A172 (cell line): ENCODE results near the gene AUTS2. TPM values are rescaled to one million over a fixed set of nuclear protein-coding genes. Genes with fewer than 3 reads are reported as not detected.

Source experiments
- DNase-seq: peaks from one replicate; pipeline ENCODE4 v3.0.0-alpha.2; 2015; ENCODE audit warnings: low spot score
- total RNA-seq: library from RNA; depleted of rRNA; stranded (reverse); fragments of >200 nt; shearing (Covaris generic); gene quantifications from 2 replicates; pipeline ENCODE4 v1.2.3, GENCODE V29; 2014

Gene AUTS2
- total RNA-seq, 1 experiment from 2014 or later: 4.6 TPM

DNA sequence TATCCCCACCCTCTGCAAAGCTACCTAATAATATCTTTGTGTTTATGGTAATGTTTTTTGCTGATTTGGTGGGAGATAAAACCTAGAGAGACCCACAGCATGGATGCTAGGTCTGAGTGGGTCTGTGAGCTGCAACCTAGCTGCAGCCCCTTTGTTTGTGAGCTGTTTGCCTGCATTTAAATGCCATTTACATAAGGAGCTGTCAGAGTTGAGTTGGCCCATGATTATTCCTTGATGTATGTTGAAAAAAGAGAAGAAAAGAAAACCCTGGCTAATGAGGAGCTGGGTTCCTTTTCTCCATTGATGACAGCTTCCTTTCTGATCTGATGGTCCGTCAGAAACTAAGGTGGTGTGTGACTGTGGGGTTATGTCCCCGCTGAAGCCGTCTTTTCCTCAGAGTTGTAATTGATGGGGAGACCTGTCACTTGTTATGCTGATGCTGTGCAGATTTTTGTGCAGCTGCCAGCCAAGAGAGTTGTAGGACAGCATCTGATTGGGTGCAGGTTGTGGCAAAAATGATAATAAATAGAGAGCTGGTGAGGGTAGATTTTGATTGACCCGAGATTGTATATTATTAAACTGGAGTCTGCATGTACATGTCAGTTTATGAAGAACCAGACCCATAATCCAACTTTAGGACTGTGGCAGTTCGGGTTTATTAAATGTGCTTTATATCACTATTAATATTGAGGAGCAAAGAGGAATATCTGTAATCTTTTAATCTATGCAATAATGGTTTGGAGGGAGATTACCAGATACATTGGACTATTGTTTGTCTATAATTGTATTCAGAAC lies 219.8 kb downstream of the AUTS2 start:
- no peak for DNase-seq

DNA sequence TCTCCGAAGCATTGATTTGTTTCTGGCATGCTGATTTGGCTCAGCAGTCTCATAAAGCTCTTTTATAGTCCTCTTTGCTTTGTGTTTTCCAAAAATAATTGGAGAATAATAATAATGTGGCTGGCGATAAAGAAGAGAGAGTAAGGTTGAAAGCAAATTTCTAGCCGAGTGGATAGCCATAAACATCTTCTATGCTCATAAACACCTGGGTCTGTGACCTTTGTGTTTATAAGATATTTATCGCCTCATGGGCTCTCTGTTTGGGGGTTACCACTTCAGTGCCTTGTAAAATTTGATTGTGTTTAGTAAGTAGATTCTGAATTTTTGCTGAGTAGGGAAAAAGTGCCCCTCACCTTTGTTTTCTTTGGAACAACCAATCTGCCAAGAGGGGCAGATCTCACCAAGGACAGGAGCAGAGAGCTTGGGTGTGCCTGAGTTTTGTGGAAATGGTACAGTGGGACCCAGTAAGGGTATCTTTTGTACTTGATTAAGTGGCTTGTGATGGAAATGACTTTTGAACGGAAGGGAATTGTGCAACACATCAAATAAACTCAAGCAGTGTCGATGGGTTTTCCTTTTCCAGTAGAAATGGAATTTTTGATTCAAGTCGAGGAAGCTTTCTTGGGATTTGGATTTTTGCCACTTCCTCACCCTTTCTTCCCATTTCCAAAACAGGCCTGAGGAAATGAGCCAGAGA lies 220.5 kb downstream of the AUTS2 start:
- DNase-seq: no peak

DNA sequence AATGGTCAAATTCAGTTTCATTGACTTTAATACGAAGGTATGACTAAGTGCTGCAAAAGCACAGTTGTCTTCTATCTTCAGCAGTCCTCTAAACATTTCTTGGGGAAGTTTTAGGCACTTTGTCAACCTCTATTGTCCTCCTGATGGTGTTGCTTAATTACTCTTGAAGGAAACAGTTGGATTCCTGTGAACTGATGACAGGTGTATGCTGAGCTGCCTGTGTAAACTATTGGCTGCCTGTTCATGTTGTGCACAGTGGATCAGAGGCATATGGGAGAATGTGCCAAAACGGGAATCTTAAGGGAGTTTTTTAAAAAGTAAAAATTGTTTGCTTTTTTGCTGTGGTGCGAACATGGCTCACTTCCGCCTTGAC lies 221.0 kb downstream of the AUTS2 start:
- DNase-seq: no peak

DNA sequence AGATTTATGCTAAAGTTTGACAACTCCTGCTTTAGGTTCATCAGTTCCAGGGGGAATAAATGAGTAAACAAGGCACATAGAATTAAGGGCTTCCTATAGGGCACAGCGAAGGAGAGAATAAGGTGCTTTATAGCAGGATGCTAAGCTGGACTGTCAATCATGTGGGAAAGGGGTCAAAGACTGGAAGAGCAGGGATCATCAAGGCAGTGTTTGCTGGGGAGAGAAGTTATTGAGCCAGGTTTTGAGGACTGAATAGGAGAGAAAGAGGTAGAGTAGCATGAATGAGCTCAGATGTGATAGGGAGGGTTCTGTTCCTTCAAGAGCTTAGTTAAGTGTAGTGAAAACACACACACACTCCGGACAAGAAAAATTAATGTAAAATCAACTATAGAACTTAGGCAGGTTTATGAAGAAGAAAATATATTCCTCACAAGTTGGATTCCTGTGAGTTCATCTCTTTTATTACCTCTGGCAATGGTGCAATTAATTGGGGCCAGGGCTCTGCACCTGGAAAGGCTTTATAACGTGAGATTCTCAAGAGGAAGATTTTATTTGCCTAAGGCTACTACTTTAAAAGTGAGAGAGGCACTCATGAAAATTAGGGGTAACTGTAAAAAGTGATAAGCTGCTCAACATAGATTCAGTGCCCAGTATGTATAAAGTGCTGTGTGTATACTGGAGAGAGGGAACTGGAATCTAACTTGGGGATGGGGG lies 222.4 kb downstream of the AUTS2 start:
- DNase-seq: no peak

DNA sequence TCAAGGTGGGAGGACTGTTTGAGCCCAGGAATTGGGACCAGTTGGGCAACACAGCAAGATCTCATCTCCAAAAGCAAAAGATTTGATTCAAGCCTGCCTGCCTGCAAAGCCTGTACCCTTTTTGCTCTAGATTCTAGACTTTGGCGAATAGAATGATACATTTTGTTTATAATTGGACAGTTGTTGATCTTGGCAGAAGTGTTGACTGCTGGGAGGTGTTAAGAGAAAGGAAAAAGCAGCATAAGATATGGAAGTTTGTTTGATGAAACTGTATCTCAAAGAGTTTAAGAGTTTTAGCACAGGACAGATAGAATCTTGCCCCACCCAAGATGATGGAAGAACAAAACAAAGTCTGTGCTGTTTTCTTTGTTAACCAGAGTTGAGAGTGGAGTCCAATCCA lies 224.1 kb downstream of the AUTS2 start:
- no peak for DNase-seq

DNA sequence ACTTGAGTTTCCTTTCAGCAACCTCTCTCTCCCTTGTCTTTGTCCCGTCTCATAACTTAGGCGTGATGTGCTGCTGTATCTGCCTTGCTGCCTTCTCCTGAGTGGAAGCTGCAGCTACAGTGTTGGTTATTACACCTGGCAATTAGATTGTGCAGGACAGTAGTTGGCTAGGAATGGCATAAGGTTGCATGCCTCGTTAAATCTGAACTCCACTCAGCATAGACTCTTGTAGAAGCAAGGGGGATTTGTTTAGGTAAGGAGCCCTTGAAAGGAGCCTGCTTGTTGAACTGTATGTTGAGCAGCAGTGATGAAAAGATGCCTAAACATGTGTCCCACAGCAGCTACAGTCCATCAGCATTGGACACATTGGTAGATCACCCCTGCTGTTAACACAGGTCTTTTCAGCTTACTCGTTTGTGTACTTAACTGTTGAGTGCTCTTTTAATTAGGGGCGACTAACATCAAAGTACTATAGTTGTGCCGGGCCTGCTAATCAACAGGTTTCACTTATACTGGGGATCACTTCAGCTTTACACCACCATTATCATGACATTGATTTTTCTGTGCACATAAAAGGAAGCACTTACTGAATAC lies 225.0 kb downstream of the AUTS2 start:
- DNase-seq: no peak

DNA sequence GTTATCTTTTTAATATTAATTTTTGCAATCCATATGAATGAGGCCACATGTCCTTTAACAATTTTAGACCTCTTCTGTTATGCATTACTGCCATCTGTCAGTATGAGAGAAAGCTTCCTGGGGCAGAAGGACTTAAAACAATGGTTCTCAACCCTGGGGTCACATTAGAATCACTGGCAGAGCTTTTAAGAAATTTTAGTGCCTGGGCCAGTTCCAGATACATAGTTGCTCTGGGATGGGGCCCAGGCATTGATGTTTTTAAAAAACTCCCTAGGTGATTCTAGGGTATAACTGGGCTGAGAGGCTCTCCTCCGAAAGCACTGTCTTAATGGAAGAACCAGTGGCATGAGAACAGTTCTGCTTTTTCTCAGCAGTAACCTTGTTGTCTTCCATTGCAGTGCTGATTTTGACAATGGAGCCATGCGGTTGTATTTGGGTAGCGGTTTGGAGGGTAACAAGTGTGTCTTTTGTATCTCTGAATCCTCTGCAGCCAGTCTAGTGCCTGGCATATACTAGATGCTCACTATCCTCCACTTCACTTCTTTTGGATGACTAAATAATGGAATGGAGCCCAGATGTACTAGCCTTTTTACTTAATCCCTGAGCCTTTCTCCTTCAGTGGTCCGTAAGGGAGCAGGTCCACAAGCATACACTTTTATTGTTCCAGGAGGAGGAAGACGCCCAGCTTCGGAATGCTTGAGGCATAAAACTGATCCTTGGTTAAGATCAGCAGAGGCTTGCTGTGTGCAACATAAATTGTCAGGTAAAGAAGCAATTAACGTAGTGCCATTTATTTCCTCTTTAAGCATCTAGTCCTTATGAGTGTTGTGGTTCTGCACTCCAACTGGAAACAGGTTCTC lies 227.1 kb downstream of the AUTS2 start:
- DNase-seq: no peak

DNA sequence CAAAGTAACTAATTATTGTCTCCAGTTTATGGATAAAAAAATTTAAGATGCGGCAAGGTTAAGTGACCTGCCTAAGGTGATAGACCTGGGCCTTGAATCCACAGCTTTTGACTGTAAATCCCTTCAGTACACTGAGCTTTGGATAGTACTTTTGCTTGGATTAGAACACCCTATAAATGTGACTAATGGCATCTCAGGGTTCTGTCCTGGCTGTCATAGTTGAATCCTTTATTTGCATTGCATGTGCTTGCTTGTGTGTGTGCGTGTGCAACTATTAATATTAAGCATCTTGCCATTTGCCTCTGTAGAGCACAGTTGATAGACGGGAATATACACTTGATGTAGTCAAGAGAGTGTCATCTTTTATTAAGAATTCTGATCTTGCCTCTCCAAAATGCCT lies 228.0 kb downstream of the AUTS2 start:
- DNase-seq: no peak

DNA sequence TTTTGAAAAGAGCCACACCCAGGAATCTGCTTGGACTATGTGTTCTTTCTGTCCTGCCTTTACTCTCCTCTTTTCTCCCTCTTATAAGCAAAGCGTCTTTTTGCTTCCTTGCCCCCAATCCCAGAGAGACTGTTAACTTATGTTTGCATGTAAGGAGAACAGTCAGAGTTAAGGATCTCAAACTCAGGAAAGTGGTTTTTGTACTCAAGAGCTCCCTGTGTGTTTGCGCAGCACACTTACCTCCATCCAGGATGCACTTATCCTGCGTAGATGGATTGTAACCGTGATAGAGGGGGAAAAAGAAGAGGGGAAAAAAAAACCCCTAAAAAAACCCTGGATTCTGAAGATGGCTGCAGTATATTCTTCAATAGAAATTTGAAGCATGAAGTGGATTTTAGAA lies 228.9 kb downstream of the AUTS2 start:
- DNase-seq: no peak

DNA sequence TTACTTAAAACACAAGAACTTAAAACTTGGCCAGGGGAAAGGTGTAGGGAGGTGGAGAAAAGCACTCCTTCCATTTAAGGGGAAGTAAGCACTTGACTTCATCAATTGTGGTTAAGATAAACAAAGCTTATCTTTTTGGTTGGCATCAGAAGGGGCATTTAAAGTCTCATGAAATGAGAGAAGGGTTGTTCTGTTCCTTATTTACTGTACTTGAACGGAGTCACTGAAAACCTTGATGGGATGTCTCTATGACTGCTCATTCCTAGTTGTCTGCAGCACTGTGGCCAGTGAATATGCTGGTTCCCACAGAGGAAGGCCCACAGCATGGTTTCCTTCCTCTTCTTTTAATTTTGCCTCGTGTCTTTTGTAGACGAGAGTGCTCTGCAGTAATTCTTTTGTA lies 229.3 kb downstream of the AUTS2 start:
- DNase-seq: no peak

DNA sequence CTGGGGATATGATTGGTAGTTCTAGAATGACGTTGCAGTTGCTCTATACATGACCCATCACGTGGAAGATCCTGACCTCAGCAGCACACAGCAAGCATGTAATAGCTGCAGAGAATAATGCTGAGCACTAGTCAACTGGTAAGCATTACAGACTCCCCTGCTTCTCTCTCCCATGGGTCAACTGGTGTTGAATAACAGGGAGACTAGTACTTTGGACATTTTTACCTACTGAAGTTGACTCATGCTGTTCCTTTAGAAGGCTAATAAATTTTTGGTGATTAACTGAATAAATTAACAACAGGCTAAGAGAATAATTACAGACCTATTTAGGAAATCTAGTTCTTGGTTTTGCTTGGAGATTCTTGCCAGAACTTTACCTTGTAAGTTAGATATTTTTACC lies 234.1 kb downstream of the AUTS2 start:
- DNase-seq: no peak

DNA sequence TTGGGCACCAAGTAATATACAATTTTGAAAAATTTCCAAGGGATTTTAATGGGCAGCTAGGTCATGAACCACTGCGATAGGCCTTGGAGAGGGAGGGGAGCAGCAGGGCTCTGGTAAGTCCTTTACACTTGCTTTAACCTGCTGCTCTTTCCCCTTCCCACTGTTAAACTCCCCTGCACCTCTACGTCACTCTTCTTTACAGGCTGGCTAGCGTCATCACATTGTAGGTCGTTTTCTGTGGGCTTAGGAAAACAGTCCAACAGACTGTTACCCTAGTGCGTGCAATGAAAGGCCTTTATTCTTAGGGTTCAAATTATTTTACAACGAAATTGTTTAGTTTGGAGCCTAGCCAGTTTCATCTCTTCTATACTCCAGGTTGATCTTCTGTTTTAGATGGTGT lies 235.7 kb downstream of the AUTS2 start:
- no peak for DNase-seq

DNA sequence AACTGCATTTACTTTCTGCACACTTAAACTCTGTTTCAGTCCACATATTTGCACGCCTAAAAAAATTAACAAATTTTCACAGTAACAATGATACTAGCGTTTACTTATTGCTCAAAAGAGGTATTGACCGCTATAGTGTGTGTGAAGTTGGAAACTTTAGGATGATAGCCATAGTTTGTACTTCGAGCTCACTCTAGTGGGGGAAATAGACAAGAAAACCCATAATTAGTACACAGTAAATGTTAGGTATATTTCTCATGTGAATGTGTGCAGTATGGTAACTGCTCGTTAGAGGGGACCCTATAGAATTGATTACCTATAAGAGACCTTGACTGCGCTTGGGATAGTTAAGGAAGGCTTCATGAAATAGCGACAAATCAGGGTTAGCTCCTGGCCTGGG lies 238.4 kb downstream of the AUTS2 start:
- no peak for DNase-seq

DNA sequence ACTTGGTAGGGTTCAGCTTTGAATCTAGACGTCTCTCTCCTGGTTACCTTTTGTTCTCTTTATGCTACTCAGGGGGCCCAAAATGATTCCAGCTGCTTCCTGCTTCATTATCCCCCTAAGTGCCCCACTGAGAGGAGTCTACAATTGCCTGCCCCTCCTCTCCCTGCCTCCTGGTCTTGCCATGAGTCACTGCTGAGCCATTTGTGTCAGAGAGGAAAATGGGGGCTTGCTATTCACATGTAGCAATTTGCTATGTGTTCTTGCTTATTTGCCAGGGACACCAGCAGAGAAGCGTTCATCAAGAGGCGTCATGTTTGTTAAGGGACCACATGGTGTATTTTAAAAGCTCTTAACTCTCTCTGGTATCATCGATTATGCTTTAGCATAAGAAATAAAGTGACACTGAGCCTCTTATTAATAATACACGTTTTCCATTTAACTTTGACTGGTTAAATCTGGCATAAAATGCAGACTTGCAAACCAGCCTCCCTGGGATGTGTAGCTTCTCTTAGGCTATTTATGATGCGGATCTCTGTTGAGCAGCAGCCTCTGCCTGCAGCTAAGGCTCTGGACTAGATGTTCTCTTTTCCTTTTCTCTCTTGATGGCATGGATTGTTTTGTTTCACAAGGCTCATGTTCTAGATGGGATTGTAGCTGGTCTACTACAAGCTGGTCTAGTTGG lies 239.3 kb downstream of the AUTS2 start:
- peak; percentile 41 for DNase-seq

DNA sequence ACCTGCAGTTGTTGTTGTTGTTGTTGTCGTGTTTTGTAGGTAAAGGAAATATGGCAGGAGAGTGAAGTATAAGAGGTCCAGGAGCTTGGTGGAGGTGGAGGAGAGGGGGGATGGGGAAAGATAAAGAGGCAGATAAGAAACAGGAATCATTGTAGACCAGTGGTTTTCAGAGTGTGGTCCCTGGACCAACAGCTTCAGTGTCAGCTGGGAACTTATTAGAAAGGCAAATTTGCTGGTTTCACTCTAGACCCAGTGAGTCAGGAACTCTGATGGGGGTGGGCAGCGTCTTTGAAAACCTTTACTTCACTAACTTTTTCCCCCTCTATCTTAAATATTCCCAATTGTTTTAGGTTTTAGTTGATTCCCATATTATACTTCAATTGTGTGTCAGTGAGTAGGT lies 241.5 kb downstream of the AUTS2 start:
- DNase-seq: no peak

DNA sequence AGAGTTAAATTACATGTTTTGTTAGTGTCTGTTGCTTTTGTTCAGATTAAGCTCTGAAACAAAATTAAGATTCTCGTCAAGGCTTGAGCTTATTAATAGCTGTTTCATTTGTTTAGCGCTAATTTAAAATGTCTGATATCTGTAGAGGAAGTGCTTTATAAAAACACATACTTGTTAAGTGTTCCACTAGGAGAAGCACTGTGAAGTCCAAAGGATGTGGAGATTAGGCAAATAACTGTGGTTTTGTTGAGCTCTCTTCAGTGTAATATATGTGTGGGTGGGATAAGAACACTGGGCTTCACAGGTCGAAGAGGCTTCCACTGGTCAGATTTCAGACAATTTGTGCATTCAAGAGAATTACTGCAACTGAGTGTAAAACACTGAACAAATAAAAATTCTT lies 242.0 kb downstream of the AUTS2 start:
- no peak for DNase-seq

DNA sequence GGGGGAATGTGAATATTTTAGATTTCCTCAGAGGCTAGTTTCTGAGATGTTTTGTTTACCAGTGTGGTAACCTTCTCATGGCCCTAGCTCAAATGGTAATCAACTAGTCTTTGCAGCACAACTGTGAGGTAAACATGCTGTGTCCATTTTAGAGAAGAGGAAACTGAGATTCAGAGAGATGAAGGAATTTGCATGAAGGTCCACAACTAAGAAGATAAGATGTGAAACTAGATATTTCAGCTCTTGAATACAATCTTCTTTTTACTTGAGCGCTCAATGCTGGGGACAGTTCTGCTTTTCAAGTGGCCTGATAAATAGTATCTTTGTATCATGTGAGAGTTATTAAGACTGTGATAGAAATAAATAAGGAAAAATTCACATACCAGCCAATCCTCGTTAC lies 245.4 kb downstream of the AUTS2 start:
- no peak for DNase-seq

DNA sequence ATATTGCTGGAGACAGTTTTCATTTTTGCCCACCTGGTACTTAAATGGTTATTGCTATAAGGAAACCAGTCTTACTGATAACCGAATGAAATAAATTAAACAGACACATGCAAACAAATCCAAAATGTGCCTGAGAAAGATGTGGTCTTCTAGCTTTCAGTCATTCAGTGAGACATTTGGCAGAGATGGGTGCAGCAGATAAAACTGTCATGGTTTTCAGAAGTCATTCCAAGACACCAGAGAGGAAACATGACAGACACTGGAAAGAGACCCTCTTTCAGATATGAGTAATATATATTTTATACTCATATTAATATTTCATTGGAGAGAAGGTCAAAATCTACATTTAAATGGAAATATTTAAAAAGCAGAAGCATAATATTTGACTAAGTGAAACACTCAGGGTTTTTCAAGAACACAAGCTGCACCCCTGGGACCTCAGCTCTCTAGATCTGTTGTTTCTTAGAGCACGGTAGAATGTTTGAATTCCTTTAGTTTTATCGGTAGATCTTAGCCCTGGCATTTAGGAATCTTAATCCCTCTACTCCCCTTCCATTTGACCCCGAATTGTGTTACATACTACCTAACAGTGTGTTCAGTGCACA lies 246.1 kb downstream of the AUTS2 start:
- DNase-seq: no peak

DNA sequence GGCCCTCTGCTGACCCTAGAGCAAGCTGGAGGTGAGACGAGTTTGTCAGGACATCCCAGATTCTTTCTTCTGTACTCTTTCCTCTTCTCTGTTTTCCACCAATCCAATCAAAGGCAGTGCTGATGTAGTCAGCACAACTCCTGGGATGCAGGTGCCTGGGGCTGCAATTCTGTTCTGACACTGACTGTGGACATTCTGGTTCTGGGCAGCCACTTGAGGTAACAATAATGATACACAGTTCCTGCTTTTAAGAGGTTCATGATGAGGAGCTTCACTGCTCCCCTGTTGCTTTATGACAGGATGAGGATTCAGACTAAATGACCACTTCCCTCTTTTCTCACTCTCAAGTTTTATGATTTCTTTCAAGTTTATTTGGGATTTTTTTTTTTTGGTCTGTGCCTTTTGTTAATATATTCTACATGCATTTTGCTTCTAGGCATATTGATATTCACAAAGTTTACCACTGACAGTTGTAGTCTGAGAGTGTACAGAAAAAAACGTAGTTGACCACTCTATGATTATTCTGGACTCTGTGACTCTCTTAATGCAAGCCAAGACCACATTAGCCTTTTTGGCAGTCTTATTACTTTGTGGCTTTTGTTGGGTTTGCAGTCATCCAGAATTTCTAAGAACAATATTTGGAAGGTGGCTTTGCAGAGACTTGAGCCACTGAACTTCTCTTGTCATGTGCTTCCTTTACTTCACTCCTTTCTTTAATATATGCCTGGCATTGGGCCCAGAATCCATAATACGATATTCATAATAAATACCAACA lies 247.6 kb downstream of the AUTS2 start:
- DNase-seq: no peak
